WTC11 (cell line): ENCODE data around the gene BACH2.

Experiments used
- CTCF ChIP-seq: fragments of 200-600 bp; IDR thresholded peaks from 2 replicates; pipeline ENCODE4 v1.8.0; 2022; ENCODE audit warnings: antibody characterized with exemption
- E2F1 ChIP-seq: sonication (generic); formaldehyde crosslinking; IDR thresholded peaks from 2 replicates; pipeline ENCODE4 v1.8.0; 2022; ENCODE audit warnings: mild to moderate bottlenecking, missing genetic modification reagents
- JUN ChIP-seq: sonication (generic); formaldehyde crosslinking; IDR thresholded peaks from 2 replicates; pipeline ENCODE4 v1.8.0; 2023; ENCODE audit warnings: mild to moderate bottlenecking, missing genetic modification reagents
- MAX ChIP-seq: sonication (generic); formaldehyde crosslinking; IDR thresholded peaks from 2 replicates; pipeline ENCODE4 v1.8.0; 2022; ENCODE audit warnings: mild to moderate bottlenecking, missing genetic modification reagents
- NR1H2 ChIP-seq: sonication (generic); formaldehyde crosslinking; IDR thresholded peaks from 2 replicates; pipeline ENCODE4 v1.9.0; 2021; ENCODE audit warnings: mild to moderate bottlenecking, moderate library complexity, missing genetic modification reagents
- TEAD4 ChIP-seq: sonication (generic); formaldehyde crosslinking; IDR thresholded peaks from 2 replicates; pipeline ENCODE4 v1.8.0; 2022; ENCODE audit warnings: mild to moderate bottlenecking, missing genetic modification reagents
- ZNF138 ChIP-seq: sonication (generic); formaldehyde crosslinking; conservative IDR thresholded peaks from 2 replicates; pipeline ENCODE4 v1.8.1; 2022; ENCODE audit warnings: mild to moderate bottlenecking, moderate library complexity, missing genetic modification reagents
- ZNF532 ChIP-seq: fragments of 250-450 bp; sonication (Bioruptor Pico); IDR thresholded peaks from 2 replicates; pipeline ENCODE4 v1.9.0; 2021; ENCODE audit warnings: mild to moderate bottlenecking, borderline replicate concordance

GRCh38 chr6:90045535-90045934 is 251.1 kb downstream of the BACH2 start:
- TF ChIP-seq CTCF (no peak), ZNF532 (CRISPR knock-in tag) (no peak), NR1H2 (no peak), MAX (no peak), JUN (CRISPR knock-in tag) (no peak), E2F1 (CRISPR knock-in tag) (no peak), TEAD4 (CRISPR knock-in tag) (no peak), ZNF138 (CRISPR knock-in tag) (no peak)
